GM21529 (cell line): ENCODE measurements around the gene CLEC10A.
"Not testable (repeated sequence)": the region's sequence is repeated elsewhere in the genome, so short reads cannot be mapped to it uniquely, and the experiment has no call there.

Experiments
- ATAC-seq: cut with Tn5 transposase; IDR thresholded peaks from one replicate; pipeline ENCODE4 v1.9.1; 2021; ENCODE audit not compliant: unreplicated experiment

CLEC10A gene

GRCh38 chr17:7109461-7110322 is 29.6 kb upstream of the CLEC10A start:
- ATAC-seq: no peak

- ATAC-seq: no peak
Observed at GRCh38 chr17:7108981-7109380, 28.9 kb upstream of the CLEC10A start.

- no peak for ATAC-seq
Observed at GRCh38 chr17:7108560-7108925, 28.5 kb upstream of the CLEC10A start.

- no peak for ATAC-seq
Observed at GRCh38 chr17:7107795-7108559, 27.9 kb upstream of the CLEC10A start.

- ATAC-seq: no peak
Observed at GRCh38 chr17:7107012-7107754, 27.1 kb upstream of the CLEC10A start.

- no peak for ATAC-seq
Observed at GRCh38 chr17:7102421-7102820, 22.4 kb upstream of the CLEC10A start.

GRCh38 chr17:7101531-7101930 is 21.5 kb upstream of the CLEC10A start:
- no peak for ATAC-seq

GRCh38 chr17:7100641-7101379 is 20.8 kb upstream of the CLEC10A start:
- not testable (repeated sequence) for ATAC-seq

GRCh38 chr17:7098802-7099459 is 18.9 kb upstream of the CLEC10A start:
- no peak for ATAC-seq

GRCh38 chr17:7097940-7098339 is 17.9 kb upstream of the CLEC10A start:
- no peak for ATAC-seq

- no peak for ATAC-seq
Observed at GRCh38 chr17:7095625-7096024, 15.6 kb upstream of the CLEC10A start.

GRCh38 chr17:7094652-7095019 is 14.6 kb upstream of the CLEC10A start:
- ATAC-seq: no peak

- ATAC-seq: not testable (repeated sequence)
Observed at GRCh38 chr17:7091311-7092005, 11.4 kb upstream of the CLEC10A start.

GRCh38 chr17:7089570-7089969 is 9.5 kb upstream of the CLEC10A start:
- not testable (repeated sequence) for ATAC-seq

- ATAC-seq: not testable (repeated sequence)
Observed at GRCh38 chr17:7088442-7088841, 8.4 kb upstream of the CLEC10A start.

GRCh38 chr17:7084088-7084487 is 4.0 kb upstream of the CLEC10A start:
- ATAC-seq: no peak

GRCh38 chr17:7083592-7083991 is 3.5 kb upstream of the CLEC10A start:
- no peak for ATAC-seq

- no peak for ATAC-seq
Observed at GRCh38 chr17:7081341-7082062, 1.5 kb upstream of the CLEC10A start.

- no peak for ATAC-seq
Observed at GRCh38 chr17:7080456-7081041, 498 bp upstream of the CLEC10A start.
